Activated CD4-positive, alpha-beta T cell treated with anti-CD3 and anti-CD28 coated beads for 36 hours (primary cell): Measurements from ENCODE around the gene ALAS2. TPM values are rescaled to one million over a fixed set of nuclear protein-coding genes. Genes with fewer than 3 reads are reported as not detected.
"Not testable (repeated sequence)": the region's sequence is repeated elsewhere in the genome, so short reads cannot be mapped to it uniquely, and the experiment has no call there.

Experiments
- ATAC-seq: fragments of 200-7000 bp; cut with Tn5 transposase; one replicate; pipeline ENCODE4 v1.10.0; 2021; ENCODE audit warnings: mild to moderate bottlenecking, moderate library complexity
- CTCF ChIA-PET: fragments of 350-600 bp; sonication (Branson Sonifier 250); formaldehyde crosslinking; loops from one replicate; lab custom pipeline; 2021; ENCODE audit warnings: antibody characterized with exemption; lab: Charles Lee
- POLR2A ChIA-PET: fragments of 350-600 bp; sonication (Branson Sonifier 250); formaldehyde crosslinking; loops from one replicate; lab custom pipeline; 2021; ENCODE audit warnings: antibody characterized with exemption, inconsistent platforms; lab: Charles Lee
- DNase-seq: peaks from one replicate; pipeline ENCODE4 v3.0.0-alpha.2; 2020
- H3K27ac Mint-ChIP-seq: one replicate; pipeline ENCODE4 v1.8.0; 2021; ENCODE audit warnings: mixed read lengths
- H3K27me3 Mint-ChIP-seq: one replicate; pipeline ENCODE4 v1.8.0; 2021; ENCODE audit warnings: mixed read lengths
- H3K36me3 Mint-ChIP-seq: one replicate; pipeline ENCODE4 v1.8.0; 2021; ENCODE audit warnings: low read depth, mixed read lengths
- H3K4me1 Mint-ChIP-seq: one replicate; pipeline ENCODE4 v1.8.0; 2021; ENCODE audit warnings: mixed read lengths
- H3K4me3 Mint-ChIP-seq: one replicate; pipeline ENCODE4 v1.8.0; 2021; ENCODE audit warnings: mild to moderate bottlenecking, moderate library complexity, mixed read lengths
- H3K9me3 Mint-ChIP-seq: one replicate; pipeline ENCODE4 v1.8.0; 2021; ENCODE audit warnings: low read depth, mixed read lengths
- intact Hi-C, 2 experiments: fragments of 100-400 bp; cut with DNase I in 1 of 2; cut with micrococcal nuclease in 1 of 2; formaldehyde crosslinking; loops; one replicate each; pipeline versions ENCODE4 v1.14.2 to v1.15.1; 2022 to 2024; cut with DNase I, micrococcal nuclease
- total RNA-seq, 2 experiments: library from RNA; stranded (reverse); gene quantifications; one replicate each; pipeline ENCODE4 v1.2.3, GENCODE V29; 2021

The ALAS2 gene
- total RNA-seq, 2 experiments from 2014 or later = not detected

GRCh38 chrX:55004231-55004630 is 26.5 kb downstream of the ALAS2 start:
- Mint-ChIP-seq H3K27me3 (no peaks in the 10 kb centered on the region), H3K4me3 (no peak overlapping the region), H3K9me3 (no peaks in the 10 kb centered on the region), H3K4me1 (peaks cover 36% of the 10 kb centered on the region), H3K36me3 (peaks cover 53% of the 10 kb centered on the region), H3K27ac (no peak overlapping the region)
- intact Hi-C loops = loop anchor here in 1 of 2 experiments (5.0 kb wide), 2 partner anchors 82 to 562 kb away; partner anchors contain the start of genes TRO and TSR2
- ATAC-seq (no peak), DNase-seq (no peak)
- ChIA-PET CTCF (no interaction called here), POLR2A (no interaction called here)

GRCh38 chrX:54999717-55000598 is 30.8 kb downstream of the ALAS2 start, which contains the start of gene APEX2:
Gene APEX2, plus strand, starts transcription at chrX:55000363. Its CDS starts 60 bp downstream, at chrX:55000423.
- Mint-ChIP-seq H3K27me3 (no peaks in the 10 kb centered on the region), H3K4me1 (peaks cover 21% of the 10 kb centered on the region), H3K4me3 (peak within 1 kb of the TSS; percentile 94), H3K27ac (peak within 1 kb of the TSS; percentile 94), H3K36me3 (peaks cover 35% of the 10 kb centered on the region), H3K9me3 (no peaks in the 10 kb centered on the region)
- DNase-seq = peak; percentile 92
- intact Hi-C loops = loop anchor here (1.0 to 5.0 kb wide), 9 partner anchors 57 to 955 kb away; partner anchors contain the start of genes GNL3L (in 1 of the 2), PHF8 (in 1 of the 2), TRO (in 1 of the 2) and TSR2 (in 1 of the 2)
- ChIA-PET CTCF (interaction anchor here (0.7 to 1.4 kb wide), 6 partner anchors 57 to 360 kb away, joined by 3 to 4 read pairs (median 3); no protein-coding TSS in a partner anchor), POLR2A (interaction anchor here (0.6 to 2.4 kb wide), 3 partner anchors 9 to 955 kb away, joined by 3 to 9 read pairs (median 3); no protein-coding TSS in a partner anchor)
- ATAC-seq = peak; percentile 96

DNA sequence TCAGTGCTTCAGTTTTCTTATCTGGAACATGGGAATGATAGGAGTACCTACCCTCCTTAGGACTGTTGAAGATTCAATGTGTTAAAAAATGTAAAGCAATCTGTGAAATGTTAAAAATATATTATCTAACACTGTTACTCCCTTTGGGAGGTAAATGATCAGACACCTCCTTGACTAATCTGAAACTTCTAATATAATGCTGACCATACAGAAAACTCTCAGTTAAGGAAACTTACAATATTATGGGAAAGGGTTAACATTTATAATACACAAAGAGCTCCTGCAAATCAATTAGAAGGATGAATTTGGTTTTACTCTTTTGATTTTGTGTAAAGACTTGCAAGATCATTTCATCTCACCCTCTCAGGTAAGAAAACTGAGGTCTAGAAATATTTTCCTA is 35.2 kb downstream of the ALAS2 start:
- ATAC-seq = no peak
- H3K27me3 Mint-ChIP-seq = no peaks in the 10 kb centered on the region
- intact Hi-C loops = no loop called here
- no peak overlapping the region for H3K27ac Mint-ChIP-seq
- no peak overlapping the region for H3K4me3 Mint-ChIP-seq
- H3K36me3 Mint-ChIP-seq = peaks cover 2% of the 10 kb centered on the region
- POLR2A ChIA-PET = interaction anchor here (0.6 kb wide), 1 partner anchor 41 kb away, joined by 3 read pairs; no protein-coding TSS in a partner anchor
- no peak for DNase-seq
- no peaks in the 10 kb centered on the region for H3K9me3 Mint-ChIP-seq
- CTCF ChIA-PET = no interaction called here
- no peaks in the 10 kb centered on the region for H3K4me1 Mint-ChIP-seq

DNA sequence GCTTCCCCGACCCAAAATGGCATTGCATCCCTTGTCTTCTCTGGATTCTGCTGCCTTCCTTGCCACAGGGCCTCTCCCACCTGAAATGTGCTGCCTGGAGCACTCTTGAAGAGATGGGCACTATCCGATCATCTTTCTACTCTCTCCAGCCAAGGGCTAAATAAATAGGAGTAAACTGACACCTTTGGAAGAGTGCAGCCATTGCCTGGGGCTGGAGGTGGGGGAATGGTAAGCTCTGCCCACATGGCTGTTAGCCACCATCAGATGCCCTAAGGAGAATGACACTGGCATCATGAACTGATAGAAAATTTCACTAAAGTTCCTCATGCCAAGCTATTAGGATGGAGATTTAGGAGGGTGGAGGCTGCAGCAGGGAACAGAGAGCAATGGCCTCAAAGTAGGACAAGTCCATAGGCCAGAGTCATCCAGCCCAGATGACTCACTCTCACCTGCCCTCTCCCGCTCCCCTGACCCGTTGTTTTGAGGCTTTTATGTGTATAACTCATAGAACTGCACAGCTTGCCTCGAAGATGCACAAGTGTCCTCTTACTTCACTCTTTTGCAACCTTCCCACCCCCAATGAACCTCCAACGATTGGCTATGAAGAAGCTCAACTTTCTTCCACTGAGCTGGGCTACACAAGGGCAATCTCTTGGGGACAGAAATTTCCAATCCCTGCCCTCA is 36.0 kb downstream of the ALAS2 start:
- DNase-seq (no peak), ATAC-seq (no peak)
- no peaks in the 10 kb centered on the region for H3K36me3 Mint-ChIP-seq
- ChIA-PET CTCF (no interaction called here), POLR2A (no interaction called here)
- no peaks in the 10 kb centered on the region for H3K4me1 Mint-ChIP-seq
- H3K27ac Mint-ChIP-seq = no peak overlapping the region
- no peaks in the 10 kb centered on the region for H3K27me3 Mint-ChIP-seq
- no peaks in the 10 kb centered on the region for H3K9me3 Mint-ChIP-seq
- intact Hi-C loops = no loop called here
- no peak overlapping the region for H3K4me3 Mint-ChIP-seq

- no peaks in the 10 kb centered on the region for H3K27me3 Mint-ChIP-seq
- ChIA-PET CTCF (no interaction called here), POLR2A (no interaction called here)
- H3K27ac Mint-ChIP-seq = no peak within 1 kb of the TSS
- ATAC-seq = no peak
- H3K4me3 Mint-ChIP-seq = no peak within 1 kb of the TSS
- intact Hi-C loops = no loop called here
- no peak for DNase-seq
- no peaks in the 10 kb centered on the region for H3K9me3 Mint-ChIP-seq
- H3K36me3 Mint-ChIP-seq = no peaks in the 10 kb centered on the region
- no peaks in the 10 kb centered on the region for H3K4me1 Mint-ChIP-seq
These were observed 36.7 kb downstream of the ALAS2 start, which contains the start of gene PFKFB1 for GRCh38 chrX:54994099-54994498. Gene PFKFB1, minus strand, starts transcription at chrX:54994188. Its CDS starts 181 bp downstream, at chrX:54994007.

- no peak for ATAC-seq
- H3K36me3 Mint-ChIP-seq = no peaks in the 10 kb centered on the region
- POLR2A ChIA-PET = no interaction called here
- H3K27ac Mint-ChIP-seq = no peak overlapping the region
- H3K4me3 Mint-ChIP-seq = no peak overlapping the region
- no peak for DNase-seq
- CTCF ChIA-PET = no interaction called here
- intact Hi-C loops = no loop called here
- H3K27me3 Mint-ChIP-seq = no peaks in the 10 kb centered on the region
- no peaks in the 10 kb centered on the region for H3K4me1 Mint-ChIP-seq
- no peaks in the 10 kb centered on the region for H3K9me3 Mint-ChIP-seq
These were observed 37.7 kb downstream of the ALAS2 start for GRCh38 chrX:54992911-54993622.

- Mint-ChIP-seq H3K4me1 (no peaks in the 10 kb centered on the region), H3K27me3 (no peaks in the 10 kb centered on the region), H3K4me3 (no peak overlapping the region), H3K36me3 (no peaks in the 10 kb centered on the region), H3K9me3 (no peaks in the 10 kb centered on the region), H3K27ac (no peak overlapping the region)
- CTCF ChIA-PET = no interaction called here
- ATAC-seq (no peak), DNase-seq (no peak)
- POLR2A ChIA-PET = no interaction called here
- intact Hi-C loops = no loop called here
These were observed 39.1 kb downstream of the ALAS2 start for GRCh38 chrX:54991706-54992105.

- POLR2A ChIA-PET = not testable (repeated sequence)
These were observed 47.5 kb downstream of the ALAS2 start for GRCh38 chrX:54983306-54983705.

GRCh38 chrX:54980334-54980733 is 50.4 kb downstream of the ALAS2 start:
- DNase-seq = no peak
- CTCF ChIA-PET = no interaction called here
- H3K27ac Mint-ChIP-seq = no peak overlapping the region
- POLR2A ChIA-PET = no interaction called here
- H3K36me3 Mint-ChIP-seq = no peaks in the 10 kb centered on the region
- intact Hi-C loops = no loop called here
- no peaks in the 10 kb centered on the region for H3K4me1 Mint-ChIP-seq
- peaks cover 2% of the 10 kb centered on the region for H3K9me3 Mint-ChIP-seq
- H3K4me3 Mint-ChIP-seq = no peak overlapping the region
- no peaks in the 10 kb centered on the region for H3K27me3 Mint-ChIP-seq
- no peak for ATAC-seq

More at GRCh38 chrX:54983306-54983705, 47.5 kb downstream of the ALAS2 start:
- H3K9me3 Mint-ChIP-seq, DNase-seq, H3K36me3 Mint-ChIP-seq, ATAC-seq, CTCF ChIA-PET, H3K27me3 Mint-ChIP-seq, H3K27ac Mint-ChIP-seq, H3K4me1 Mint-ChIP-seq, H3K4me3 Mint-ChIP-seq, intact Hi-C loops: not testable (repeated sequence)

GRCh38 chrX:54979432-54979831 is 51.3 kb downstream of the ALAS2 start:
- H3K4me1 Mint-ChIP-seq = no peaks in the 10 kb centered on the region
- no peak overlapping the region for H3K27ac Mint-ChIP-seq
- no peaks in the 10 kb centered on the region for H3K36me3 Mint-ChIP-seq
- ATAC-seq (no peak), DNase-seq (no peak)
- peaks cover 2% of the 10 kb centered on the region for H3K9me3 Mint-ChIP-seq
- intact Hi-C loops = no loop called here
- CTCF ChIA-PET = interaction anchor here (0.5 kb wide), 1 partner anchor 17 kb away, joined by 3 read pairs; no protein-coding TSS in a partner anchor
- H3K4me3 Mint-ChIP-seq = no peak overlapping the region
- POLR2A ChIA-PET = no interaction called here
- H3K27me3 Mint-ChIP-seq = no peaks in the 10 kb centered on the region

- H3K36me3 Mint-ChIP-seq = no peaks in the 10 kb centered on the region
- H3K27ac Mint-ChIP-seq = no peak overlapping the region
- POLR2A ChIA-PET = no interaction called here
- DNase-seq (no peak), ATAC-seq (no peak)
- H3K4me3 Mint-ChIP-seq = no peak overlapping the region
- CTCF ChIA-PET = no interaction called here
- H3K4me1 Mint-ChIP-seq = no peaks in the 10 kb centered on the region
- no peaks in the 10 kb centered on the region for H3K27me3 Mint-ChIP-seq
- intact Hi-C loops = no loop called here
- peaks cover 2% of the 10 kb centered on the region for H3K9me3 Mint-ChIP-seq
These were observed 52.3 kb downstream of the ALAS2 start for GRCh38 chrX:54978448-54978847.
